ENCODE data around the gene ESPN.
"Not testable (repeated sequence)": the region's sequence is repeated elsewhere in the genome, so short reads cannot be mapped to it uniquely, and the experiment has no call there.

The ESPN gene

GRCh38 chr1:6443339-6444115, 19.0 kb downstream of the ESPN start:
- TF ChIP-seq CTCF (IDR thresholded peaks at IDR 0.05; ENCODE audit: borderline replicate concordance, insufficient read depth, low read depth, low read length) = no peak

DNA sequence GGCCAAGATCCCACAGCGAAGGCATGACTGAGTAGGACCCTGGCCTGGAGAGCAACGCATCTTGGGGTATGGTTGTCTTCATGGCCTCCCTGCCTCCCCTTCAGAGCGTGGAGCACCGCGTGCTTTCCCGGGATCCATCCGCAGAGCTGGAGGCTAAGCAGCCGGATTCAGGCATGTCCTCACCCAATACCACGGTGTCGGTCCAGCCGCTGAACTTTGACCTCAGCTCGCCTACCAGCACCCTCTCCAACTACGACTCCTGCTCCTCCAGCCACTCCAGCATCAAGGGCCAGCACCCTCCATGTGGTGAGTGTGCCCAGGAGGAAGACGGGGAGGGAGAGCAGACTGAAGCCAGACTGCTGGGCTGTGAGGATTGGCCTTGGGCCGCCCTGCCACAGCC, 19.8 kb downstream of the ESPN start:
- no peak for TF ChIP-seq CTCF (IDR thresholded peaks at IDR 0.05; ENCODE audit: borderline replicate concordance, insufficient read depth, low read depth, low read length)
- H3K4me3 ChIP-seq (ENCODE audit: low read depth, low read length) = no peak overlapping the region

More at GRCh38 chr1:6443339-6444115, 19.0 kb downstream of the ESPN start:
- no peak overlapping the region for H3K4me3 ChIP-seq (ENCODE audit: low read depth, low read length)

GRCh38 chr1:6445062-6445763, 20.6 kb downstream of the ESPN start:
- no peak overlapping the region for H3K4me3 ChIP-seq (ENCODE audit: low read depth, low read length)
- peak; percentile 56; the same call in 1 of the 2 replicates for TF ChIP-seq CTCF (IDR thresholded peaks at IDR 0.05; ENCODE audit: borderline replicate concordance, insufficient read depth, low read depth, low read length)

DNA sequence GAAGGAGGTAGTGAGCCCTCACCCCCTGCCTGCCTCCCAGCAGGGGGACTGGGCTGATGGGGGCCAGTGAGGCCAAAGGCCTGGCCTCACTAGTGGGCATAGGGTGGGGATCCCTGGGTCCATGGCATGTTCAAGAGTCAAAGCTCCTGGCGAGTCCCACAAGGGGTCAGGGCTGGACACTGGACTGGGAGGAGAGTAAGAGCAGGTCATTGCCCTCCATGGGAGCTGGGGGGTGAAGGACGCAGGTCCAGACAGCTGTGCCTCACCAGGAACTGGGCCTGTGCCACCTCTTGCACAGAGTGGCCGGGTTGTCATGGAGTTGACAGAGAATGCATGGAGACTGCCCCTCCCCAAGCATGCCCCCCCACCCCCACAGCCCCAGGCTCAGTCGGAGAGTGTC, 21.4 kb downstream of the ESPN start:
- H3K4me3 ChIP-seq (ENCODE audit: low read depth, low read length) = not testable (repeated sequence)

GRCh38 chr1:6446665-6447015, 22.1 kb downstream of the ESPN start:
- H3K4me3 ChIP-seq (ENCODE audit: low read depth, low read length) = no peak overlapping the region
- no peak for TF ChIP-seq CTCF (IDR thresholded peaks at IDR 0.05; ENCODE audit: borderline replicate concordance, insufficient read depth, low read depth, low read length)

GRCh38 chr1:6447016-6447817, 22.6 kb downstream of the ESPN start:
- TF ChIP-seq CTCF (IDR thresholded peaks at IDR 0.05; ENCODE audit: borderline replicate concordance, insufficient read depth, low read depth, low read length) = no peak
- H3K4me3 ChIP-seq (ENCODE audit: low read depth, low read length) = no peak overlapping the region

Data from GM12875 (cell line).